ENCODE measurements around the gene CDK14.

- TF ChIP-seq NR3C1 (CRISPR knock-in tag; conservative IDR thresholded peaks at IDR 0.05; ENCODE audit: low read depth) (no peak), SMAD4 (CRISPR knock-in tag; IDR thresholded peaks at IDR 0.05) (no peak), ETV6 (CRISPR knock-in tag; IDR thresholded peaks at IDR 0.05) (no peak), ZNF263 (CRISPR knock-in tag; IDR thresholded peaks at IDR 0.05; ENCODE audit: low read depth) (no peak), ESRRA (CRISPR knock-in tag; IDR thresholded peaks at IDR 0.05; ENCODE audit: borderline replicate concordance) (no peak), MLX (CRISPR knock-in tag; IDR thresholded peaks at IDR 0.05) (no peak), CTCF (IDR thresholded peaks at IDR 0.05) (no peak), MYBL2 (CRISPR knock-in tag; IDR thresholded peaks at IDR 0.05) (no peak), ELF4 (CRISPR knock-in tag; IDR thresholded peaks at IDR 0.05; ENCODE audit: low read depth) (no peak), RELA (CRISPR knock-in tag; IDR thresholded peaks at IDR 0.05; ENCODE audit: borderline replicate concordance) (no peak)
- TF ChIP-seq, protein P1, sequence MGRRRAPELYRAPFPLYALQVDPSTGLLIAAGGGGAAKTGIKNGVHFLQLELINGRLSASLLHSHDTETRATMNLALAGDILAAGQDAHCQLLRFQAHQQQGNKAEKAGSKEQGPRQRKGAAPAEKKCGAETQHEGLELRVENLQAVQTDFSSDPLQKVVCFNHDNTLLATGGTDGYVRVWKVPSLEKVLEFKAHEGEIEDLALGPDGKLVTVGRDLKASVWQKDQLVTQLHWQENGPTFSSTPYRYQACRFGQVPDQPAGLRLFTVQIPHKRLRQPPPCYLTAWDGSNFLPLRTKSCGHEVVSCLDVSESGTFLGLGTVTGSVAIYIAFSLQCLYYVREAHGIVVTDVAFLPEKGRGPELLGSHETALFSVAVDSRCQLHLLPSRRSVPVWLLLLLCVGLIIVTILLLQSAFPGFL (CRISPR knock-in tag; IDR thresholded peaks at IDR 0.05; ENCODE audit: borderline replicate concordance), result no peak
- TF ChIP-seq, protein P2, sequence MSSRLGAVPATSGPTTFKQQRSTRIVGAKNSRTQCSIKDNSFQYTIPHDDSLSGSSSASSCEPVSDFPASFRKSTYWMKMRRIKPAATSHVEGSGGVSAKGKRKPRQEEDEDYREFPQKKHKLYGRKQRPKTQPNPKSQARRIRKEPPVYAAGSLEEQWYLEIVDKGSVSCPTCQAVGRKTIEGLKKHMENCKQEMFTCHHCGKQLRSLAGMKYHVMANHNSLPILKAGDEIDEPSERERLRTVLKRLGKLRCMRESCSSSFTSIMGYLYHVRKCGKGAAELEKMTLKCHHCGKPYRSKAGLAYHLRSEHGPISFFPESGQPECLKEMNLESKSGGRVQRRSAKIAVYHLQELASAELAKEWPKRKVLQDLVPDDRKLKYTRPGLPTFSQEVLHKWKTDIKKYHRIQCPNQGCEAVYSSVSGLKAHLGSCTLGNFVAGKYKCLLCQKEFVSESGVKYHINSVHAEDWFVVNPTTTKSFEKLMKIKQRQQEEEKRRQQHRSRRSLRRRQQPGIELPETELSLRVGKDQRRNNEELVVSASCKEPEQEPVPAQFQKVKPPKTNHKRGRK (CRISPR knock-in tag; IDR thresholded peaks at IDR 0.05; ENCODE audit: borderline replicate concordance), result no peak
Measured at GRCh38 chr7:91247500-91247899, 651.4 kb downstream of the CDK14 start.
